ENCODE measurements around the gene CCN5.

DNA sequence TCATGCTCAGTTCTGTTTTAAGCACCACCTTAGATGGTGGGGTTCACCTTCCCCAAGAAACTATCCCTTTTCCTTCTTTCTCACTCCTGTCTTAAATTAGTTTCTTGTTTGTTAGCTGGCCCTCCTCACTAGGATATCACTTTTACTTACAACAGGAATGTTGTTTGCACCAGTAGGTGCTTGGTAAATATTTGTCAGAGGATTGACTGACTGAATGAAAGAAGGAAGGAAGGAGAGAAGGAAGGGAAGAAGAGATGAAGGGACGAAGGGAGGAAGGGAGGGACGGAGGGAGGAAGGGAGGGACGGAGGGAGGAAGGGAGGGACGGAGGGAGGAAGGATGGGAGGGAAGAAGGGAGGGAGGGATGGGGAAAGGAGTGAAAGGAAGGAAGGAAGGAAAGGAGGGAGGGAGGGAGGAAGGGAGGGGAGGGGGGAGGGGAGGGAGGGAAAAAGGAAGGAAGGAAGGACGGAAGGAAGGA, 30.0 kb downstream of the CCN5 start:
- TF ChIP-seq, protein P1, sequence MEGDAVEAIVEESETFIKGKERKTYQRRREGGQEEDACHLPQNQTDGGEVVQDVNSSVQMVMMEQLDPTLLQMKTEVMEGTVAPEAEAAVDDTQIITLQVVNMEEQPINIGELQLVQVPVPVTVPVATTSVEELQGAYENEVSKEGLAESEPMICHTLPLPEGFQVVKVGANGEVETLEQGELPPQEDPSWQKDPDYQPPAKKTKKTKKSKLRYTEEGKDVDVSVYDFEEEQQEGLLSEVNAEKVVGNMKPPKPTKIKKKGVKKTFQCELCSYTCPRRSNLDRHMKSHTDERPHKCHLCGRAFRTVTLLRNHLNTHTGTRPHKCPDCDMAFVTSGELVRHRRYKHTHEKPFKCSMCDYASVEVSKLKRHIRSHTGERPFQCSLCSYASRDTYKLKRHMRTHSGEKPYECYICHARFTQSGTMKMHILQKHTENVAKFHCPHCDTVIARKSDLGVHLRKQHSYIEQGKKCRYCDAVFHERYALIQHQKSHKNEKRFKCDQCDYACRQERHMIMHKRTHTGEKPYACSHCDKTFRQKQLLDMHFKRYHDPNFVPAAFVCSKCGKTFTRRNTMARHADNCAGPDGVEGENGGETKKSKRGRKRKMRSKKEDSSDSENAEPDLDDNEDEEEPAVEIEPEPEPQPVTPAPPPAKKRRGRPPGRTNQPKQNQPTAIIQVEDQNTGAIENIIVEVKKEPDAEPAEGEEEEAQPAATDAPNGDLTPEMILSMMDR (IDR thresholded peaks at IDR 0.05; ENCODE audit: low read depth, low read length): no peak
- no peak for TF ChIP-seq EZH2phosphoT487 (IDR thresholded peaks at IDR 0.05; ENCODE audit: low read depth)

All from OCI-LY3 (cell line).